ENCODE results near the gene FRY.

DNA sequence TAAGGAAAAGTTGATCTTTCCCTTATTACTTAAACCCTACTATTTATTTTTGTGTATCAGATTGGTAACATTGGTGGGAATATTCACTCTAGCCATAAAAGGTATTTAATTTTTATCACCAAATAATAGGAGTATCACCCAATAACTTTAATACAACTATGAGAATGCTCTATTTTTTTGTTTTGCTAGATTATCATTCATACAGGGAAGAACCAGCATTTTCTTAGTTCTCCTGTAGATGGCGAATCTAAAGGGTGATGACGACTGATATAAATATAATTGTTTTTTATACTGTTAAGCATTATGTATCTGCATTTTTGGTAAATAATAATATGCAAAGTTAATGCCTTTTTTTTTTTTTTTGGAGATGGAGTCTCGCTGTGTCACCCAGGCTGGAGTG, 7.9 kb upstream of the FRY start:
- TF ChIP-seq, protein P1, sequence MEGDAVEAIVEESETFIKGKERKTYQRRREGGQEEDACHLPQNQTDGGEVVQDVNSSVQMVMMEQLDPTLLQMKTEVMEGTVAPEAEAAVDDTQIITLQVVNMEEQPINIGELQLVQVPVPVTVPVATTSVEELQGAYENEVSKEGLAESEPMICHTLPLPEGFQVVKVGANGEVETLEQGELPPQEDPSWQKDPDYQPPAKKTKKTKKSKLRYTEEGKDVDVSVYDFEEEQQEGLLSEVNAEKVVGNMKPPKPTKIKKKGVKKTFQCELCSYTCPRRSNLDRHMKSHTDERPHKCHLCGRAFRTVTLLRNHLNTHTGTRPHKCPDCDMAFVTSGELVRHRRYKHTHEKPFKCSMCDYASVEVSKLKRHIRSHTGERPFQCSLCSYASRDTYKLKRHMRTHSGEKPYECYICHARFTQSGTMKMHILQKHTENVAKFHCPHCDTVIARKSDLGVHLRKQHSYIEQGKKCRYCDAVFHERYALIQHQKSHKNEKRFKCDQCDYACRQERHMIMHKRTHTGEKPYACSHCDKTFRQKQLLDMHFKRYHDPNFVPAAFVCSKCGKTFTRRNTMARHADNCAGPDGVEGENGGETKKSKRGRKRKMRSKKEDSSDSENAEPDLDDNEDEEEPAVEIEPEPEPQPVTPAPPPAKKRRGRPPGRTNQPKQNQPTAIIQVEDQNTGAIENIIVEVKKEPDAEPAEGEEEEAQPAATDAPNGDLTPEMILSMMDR (IDR thresholded peaks at IDR 0.05), result peak in 2 of 6 experiments; percentile 7 to 19
- TF ChIP-seq POLR2A (IDR thresholded peaks at IDR 0.05), result no peak

All from Peyer's patch (tissue), 4 donors.